NCI-H187 treated with DMSO at 0.1 percent for 48 hours (cell line): ENCODE results near the gene RNF181.
"Not testable (repeated sequence)": the region's sequence is repeated elsewhere in the genome, so short reads cannot be mapped to it uniquely, and the experiment has no call there.

ENCODE experiments used
- DNase-seq: peaks from one replicate; lab custom pipeline; 2025; lab: John Stamatoyannopoulos, UW

The RNF181 gene

GRCh38 chr2:85577386-85578242 lies 17.9 kb upstream of the RNF181 start, which contains the start of gene VAMP8:
TSS of gene VAMP8 (plus strand) at chr2:85577586. CDS start at chr2:85577647, 61 bp downstream.
- no peak for DNase-seq

DNA sequence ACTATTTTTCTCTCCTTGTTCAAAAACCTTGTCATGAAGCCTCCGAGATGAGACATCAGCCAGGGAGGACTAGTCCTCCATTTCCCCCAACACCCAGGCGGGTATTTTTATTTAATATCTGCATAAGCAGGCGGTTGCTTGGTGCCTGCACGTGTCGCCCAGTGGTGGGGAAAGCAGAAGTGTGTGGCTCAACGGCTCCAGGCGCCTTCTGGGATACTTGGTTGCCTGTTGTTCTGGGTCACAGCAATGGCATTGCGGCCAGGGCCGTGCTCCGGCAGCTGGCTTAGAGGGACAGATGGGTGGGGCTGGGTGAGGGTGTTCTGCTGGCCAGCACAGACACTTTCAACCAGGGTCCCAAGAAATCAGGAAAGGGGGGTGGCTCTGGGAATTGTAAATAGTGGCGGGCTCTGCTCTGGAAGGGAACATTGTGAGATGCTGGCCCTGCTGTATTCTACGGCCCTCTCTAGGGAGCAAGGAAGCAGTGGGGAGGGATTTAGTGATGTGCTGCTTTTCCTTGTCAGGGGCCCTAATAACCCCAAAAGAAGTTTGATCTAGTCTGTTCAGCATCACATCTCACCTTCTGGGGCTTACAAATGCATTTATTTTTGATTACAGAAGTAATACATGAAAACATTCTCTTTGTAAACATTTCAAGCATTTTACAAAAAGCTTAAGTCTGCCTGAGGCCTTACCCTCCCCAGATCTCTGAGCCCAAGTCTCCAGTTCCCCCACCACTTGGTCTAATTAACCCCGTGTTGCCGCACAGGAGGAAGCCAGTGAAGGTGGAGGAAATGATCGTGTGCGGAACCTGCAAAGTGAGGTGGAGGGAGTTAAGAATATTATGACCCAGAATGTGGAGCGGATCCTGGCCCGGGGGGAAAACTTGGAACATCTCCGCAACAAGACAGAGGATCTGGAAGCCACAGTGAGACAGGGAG lies 17.0 kb upstream of the RNF181 start:
- DNase-seq: no peak

DNA sequence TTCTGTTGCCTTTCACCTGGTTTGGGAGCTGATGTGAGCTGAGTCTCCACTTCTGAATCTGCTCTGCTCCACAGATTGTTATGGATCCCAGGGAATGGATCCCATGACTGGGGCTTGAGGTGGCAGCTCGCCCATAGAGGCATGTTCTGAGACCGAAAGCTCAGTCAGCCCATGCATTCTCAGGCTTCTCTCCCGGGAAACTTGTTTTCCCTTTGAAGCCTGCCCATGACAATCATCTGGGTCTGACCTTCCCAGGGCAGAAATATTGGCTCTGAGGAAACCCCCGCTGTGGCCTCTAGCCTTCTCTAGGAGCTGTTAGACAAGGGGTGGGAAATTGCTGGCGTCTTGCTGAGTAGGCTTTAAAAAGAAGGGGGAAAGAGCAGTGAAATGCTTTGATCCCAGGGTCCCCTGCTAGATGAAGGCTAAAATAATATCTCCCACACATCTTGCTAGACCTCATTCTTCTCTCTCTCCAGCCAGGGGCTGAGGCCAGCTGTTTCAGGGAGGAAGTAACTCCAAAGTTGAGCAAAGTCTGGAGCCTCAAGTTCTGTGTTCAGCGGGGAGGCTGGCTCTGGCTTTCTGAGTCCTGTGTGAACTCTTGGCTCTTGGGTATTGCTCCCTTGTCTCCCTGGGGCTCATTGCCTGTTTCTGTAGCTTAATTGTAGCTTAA lies 16.1 kb upstream of the RNF181 start:
- no peak for DNase-seq

DNA sequence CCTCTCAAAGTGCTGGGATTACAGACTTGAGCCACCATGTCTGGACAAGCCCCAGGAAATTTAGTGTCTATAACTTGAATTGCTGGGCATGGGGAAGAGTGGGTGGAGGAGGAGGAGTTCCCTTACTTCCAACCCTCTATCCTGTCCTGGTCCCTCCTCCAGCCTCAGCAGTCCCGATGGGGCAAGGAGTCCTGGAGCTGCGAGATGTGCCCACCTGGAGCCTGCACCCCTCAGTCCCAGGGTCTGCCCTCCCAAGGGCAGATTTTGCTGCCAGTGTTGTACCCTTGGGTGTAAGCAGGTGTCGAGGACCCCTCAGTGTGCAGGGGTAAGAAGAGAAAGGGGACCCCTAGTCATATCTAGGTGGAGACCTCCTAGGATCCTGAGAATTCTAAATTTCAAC lies 15.3 kb upstream of the RNF181 start:
- DNase-seq: no peak

DNA sequence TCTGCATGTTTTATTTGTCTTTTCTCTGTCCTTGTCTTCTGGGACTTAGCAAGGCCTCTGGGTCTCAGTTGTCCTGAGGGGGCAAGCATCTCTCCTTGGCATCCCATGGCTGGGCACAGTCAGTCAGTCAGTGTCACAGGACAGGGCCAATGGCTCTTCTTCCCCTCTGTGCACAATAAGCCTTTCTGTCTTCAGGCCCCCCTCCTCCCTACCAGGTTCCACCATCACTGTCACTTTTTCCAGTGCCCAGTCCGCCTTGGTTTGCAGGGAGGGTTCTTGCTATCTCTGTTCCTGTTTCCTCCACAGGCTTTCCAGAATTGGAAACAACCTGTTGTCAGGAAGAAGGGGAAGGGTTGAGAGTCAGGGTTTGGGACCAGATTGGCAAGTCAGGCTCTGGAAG lies 13.1 kb upstream of the RNF181 start:
- no peak for DNase-seq

- no peak for DNase-seq
Observed at GRCh38 chr2:85583667-85584353, 11.7 kb upstream of the RNF181 start.

GRCh38 chr2:85584354-85584856 lies 11.1 kb upstream of the RNF181 start, which contains the start of gene VAMP5:
TSS of gene VAMP5 (plus strand) at chr2:85584431. CDS start at chr2:85584491, 60 bp downstream.
- no peak for DNase-seq

GRCh38 chr2:85584857-85585780 lies 10.4 kb upstream of the RNF181 start:
- no peak for DNase-seq

- no peak for DNase-seq
Observed at GRCh38 chr2:85585781-85586105, 9.8 kb upstream of the RNF181 start.

DNA sequence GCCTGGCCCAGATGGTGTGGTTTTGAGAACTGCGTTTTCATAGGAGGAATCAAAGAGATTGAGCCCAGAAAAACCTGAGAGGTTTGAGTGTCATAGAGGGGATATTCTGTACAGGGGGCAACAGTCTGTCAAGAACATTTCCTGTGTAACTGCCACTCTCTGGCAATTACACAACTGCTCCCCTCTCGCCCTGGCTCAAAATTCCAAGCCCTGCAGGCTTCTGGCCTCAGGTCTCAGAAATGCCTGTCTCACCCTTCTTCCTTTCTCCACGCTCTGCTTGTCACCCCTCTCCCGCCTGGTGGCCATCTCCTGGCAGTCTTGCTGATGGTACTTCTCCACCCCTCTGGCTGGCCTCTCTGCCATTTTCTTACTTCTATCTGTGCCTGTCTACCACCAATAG lies 7.3 kb upstream of the RNF181 start:
- no peak for DNase-seq

- DNase-seq: no peak
Observed at GRCh38 chr2:85588645-85589044, 6.9 kb upstream of the RNF181 start.

GRCh38 chr2:85589181-85589580 lies 6.4 kb upstream of the RNF181 start:
- no peak for DNase-seq

DNA sequence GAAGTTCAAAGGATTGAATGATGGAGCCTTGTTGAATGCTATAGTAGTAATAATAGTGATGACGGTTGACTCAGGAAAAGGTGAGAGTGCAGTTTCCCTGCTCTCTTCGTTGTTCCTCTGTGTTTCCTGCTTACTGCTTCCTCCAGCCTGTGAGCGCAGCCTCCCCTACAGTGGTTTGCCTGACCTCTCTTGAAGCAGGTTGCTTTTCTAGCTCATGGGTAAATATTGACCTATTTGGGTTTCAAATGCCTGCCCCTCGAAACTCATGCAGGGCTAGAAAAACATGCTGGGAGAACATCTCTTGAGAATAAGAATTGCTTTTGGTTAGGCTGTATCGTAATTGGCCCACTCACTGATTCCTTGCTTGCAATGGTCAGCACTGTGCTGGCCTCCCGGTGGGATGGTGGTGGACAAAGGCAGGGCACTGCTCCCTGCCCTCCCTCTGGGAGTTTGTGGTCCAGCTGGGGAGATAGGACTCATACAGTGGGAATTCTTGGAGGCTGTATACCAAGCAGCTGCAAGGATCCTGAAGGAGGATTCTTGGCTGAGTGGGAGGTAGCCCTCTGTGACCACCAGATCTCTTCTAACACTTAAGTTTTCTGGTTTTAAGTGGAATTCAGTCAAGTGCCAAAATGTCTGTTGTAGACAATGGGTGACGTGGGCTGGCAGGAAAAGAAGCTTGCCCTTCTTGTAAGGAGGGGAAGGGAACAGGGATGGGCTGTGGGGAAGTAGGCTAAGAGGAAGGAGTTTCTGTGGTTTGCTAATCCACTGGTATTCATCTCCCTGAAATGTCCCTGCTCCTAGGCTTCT lies 5.4 kb upstream of the RNF181 start:
- no peak for DNase-seq

DNA sequence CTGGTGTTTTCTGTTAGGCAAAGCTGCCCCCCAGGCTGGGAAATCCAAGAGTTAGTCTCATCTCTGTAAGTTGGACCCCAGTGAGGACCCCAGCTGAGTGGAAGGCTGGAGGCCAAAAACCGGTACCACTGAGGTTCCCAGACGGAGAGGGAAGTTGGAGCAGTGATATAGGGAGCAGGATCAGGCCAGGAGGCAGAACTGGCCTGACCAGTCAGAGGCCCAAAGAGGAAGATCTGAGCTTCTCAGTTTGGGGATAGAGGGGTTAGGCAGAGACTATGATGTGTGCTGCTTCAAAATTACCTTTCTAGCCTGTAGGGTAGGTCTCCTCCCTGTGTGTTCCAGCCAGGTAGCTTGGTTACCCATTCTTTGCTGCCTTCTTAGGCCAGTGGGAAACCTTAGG lies 4.6 kb upstream of the RNF181 start:
- no peak for DNase-seq

DNA sequence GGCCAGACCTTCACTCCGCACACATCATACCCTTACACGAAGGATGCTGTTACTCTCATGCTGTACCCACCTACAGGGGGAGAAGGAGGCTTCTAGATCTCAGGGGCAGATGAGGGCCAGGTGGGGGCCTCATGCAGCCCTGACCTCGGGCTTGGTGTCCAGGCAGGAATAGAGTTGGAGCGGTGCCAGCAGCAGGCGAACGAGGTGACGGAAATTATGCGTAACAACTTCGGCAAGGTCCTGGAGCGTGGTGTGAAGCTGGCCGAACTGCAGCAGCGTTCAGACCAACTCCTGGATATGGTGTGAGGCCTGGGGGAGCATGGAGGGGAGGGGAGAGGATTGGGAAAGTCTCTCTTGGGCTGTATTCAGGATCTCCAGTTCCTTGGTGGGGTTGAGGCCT lies 4.0 kb upstream of the RNF181 start:
- DNase-seq: no peak

DNA sequence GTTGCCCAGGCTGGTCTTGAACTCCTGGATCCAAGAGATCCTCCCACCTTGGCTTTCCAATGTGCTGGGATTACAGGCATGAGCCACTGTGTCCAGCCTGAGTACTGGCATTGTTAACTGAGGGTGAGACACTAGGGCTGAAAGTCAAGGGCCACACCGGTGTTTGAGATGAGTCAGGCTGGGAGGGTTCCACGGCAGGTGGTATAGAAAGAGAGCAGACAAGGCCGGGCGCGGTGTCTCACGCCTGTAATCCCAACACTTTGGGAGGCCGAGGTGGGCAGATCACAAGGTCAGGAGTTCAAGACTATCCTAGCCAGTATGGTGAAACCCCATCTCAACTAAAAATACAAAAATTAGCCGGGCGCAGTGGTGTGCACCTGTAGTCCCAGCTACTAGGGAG lies 3.2 kb upstream of the RNF181 start:
- DNase-seq: not testable (repeated sequence)

- DNase-seq: no peak
Observed at GRCh38 chr2:85593023-85593422, 2.5 kb upstream of the RNF181 start.

DNA sequence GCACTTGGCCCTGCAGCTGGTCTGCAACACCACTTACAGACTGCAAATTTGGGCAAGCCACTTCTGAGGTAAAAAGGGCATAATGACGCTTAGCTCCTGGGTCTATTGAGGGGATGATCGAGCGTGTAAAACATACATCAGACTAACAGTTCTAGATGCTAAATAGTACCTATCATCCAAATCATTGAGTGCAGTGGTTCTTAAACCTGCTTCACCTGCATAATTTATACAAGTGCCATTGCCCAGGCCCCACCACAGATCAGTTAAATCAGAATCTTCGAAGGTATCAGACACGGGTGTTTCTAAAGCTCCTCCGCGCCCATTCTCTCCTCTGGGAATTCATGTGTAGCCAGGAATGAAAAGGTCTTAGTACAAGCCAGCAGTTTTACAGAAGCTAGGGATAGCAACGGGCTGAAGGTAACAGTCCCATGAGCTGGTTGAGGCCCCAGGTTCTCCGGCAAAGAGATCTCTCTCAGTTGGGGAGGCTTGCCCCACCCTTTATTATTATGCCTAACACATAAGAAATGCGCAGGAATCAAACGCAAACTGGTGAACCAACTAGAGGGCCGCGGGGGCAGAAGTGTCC lies 737 bp upstream of the RNF181 start:
- DNase-seq: no peak

DNA sequence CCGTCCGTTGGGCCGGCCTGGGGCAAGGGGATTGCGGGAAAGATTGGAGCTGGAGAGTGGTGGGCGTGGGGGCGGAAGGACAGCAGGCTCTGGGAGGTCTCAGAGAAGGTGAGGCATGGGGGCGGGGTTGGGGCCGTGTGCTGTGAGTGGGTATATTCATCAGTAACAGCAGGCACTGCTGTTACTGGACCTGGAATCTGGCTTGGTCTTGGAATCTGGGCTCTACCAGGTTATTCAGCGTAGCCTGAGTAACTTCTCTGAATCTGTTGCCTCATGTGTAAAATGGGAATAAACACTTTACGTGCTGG lies 435 bp downstream of the RNF181 start:
- DNase-seq: no peak
